ENCODE results near the gene RPS15.
A peak's percentile ranks its signal among the peaks of the same experiment; 100 is the strongest.
"Not testable (repeated sequence)": the region's sequence is repeated elsewhere in the genome, so short reads cannot be mapped to it uniquely, and the experiment has no call there.

The RPS15 gene

DNA sequence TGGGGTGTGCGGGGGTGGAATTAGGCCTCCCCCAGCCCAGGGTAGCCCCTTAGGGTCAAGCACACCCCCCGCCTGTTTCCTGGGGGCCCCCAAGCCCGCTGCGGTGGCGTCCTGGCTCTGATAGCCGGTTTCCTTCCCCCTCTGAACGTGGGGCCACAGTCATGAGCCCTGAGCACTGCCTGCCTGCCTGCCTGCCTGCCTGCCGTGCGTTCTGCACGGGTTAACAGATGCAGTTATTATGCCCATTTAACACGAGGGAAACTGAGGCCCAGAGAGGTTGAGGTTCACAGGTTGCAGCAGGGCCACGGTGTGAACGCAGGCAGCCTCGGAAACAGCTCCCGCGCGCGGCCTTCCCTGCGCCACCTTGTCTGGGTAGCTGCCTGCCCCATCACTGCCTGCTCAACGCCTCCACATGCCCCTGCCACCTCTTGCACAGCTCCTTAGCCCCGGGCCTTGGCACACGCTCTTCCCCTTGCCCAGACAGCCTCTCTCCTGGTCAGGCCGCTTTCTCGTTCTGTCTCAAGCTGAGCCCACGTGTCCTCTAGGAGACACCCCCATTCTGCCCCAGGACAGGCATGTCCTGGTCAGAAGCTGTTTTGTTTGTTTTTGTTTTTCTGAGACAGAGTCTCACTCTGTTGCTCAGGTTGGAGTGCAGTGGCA lies 35.7 kb upstream of the RPS15 start:
- DNase-seq = no peak

DNA sequence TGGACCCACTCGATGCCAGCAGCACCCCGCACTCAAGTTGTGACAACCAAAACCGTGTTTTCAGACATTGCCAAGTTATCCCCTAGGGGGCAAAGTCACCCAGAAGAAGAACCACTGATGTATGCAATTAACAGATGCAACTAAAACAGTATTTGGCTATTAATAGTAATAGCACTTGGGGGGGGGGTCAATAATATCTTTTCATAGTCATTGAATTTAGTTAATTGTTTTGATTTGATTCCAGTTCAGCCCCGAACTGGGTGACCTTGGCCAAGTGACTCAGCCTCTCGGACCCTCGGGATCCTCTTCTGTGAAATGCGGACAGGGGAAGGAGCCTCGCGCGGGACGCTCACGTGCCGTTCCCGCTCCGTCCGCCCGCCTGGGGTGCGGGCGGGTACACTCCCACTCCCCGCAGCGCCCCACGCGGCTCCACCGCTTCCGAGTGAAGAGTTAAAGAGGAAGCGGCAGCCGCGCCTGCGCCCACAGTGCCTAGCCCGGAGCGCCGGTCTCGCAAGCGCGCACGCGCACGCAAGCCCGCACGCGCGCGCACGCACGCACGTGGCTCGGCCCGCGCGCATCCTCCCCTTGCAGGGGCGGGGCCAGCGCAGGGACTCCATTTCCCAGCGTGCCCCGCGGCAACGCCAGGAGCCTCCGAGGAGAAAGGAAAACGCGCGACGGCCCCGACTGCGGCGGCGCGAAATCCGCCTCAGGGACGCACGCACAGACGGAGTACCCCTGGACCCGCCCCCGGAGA lies 31.2 kb upstream of the RPS15 start:
- peak; percentile 99 for DNase-seq

DNA sequence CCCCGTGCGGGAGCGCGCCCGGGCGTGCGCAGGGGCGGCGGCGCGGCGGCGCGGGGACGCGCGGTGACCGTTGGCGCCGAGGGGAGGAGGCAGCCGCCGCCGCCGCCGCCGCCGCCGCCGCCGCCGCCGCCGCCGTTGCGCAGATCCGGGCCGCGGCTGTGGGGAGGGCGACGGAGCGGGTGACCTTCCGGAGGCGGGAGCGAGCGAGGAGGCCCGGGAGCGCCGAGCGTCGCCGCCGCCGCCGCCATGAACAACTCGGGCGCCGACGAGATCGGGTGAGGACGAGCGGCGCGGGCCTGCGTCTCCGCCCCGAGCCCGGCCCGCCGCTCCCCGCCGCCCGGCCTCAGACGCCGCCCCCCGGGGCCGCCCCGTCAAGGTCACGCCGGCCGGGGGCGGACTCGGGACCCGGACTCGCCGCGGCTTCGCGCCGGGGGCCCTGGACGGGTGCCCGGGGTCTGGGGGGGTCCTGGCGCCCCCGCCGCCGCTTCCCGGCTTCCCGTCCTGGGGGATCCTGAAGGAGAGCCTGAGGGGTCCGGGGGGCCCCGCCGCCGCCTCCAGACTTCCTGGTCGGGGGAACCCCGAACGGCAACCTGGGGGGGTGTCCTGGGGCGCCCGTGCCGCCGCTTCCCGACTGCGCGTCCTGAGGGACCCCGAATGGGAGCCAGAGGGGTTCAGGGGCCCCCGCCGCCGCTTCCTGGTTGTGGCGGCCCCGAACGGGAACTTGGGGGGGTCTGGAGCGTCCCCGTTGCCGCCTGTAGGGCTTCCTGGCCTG lies 30.5 kb upstream of the RPS15 start, which contains the start of gene DAZAP1:
Gene DAZAP1, plus strand, starts transcription at position 59 of the 772 bp plus-strand sequence. Its CDS starts 188 bp downstream, at position 247.
- peak; percentile 58 for DNase-seq

DNA sequence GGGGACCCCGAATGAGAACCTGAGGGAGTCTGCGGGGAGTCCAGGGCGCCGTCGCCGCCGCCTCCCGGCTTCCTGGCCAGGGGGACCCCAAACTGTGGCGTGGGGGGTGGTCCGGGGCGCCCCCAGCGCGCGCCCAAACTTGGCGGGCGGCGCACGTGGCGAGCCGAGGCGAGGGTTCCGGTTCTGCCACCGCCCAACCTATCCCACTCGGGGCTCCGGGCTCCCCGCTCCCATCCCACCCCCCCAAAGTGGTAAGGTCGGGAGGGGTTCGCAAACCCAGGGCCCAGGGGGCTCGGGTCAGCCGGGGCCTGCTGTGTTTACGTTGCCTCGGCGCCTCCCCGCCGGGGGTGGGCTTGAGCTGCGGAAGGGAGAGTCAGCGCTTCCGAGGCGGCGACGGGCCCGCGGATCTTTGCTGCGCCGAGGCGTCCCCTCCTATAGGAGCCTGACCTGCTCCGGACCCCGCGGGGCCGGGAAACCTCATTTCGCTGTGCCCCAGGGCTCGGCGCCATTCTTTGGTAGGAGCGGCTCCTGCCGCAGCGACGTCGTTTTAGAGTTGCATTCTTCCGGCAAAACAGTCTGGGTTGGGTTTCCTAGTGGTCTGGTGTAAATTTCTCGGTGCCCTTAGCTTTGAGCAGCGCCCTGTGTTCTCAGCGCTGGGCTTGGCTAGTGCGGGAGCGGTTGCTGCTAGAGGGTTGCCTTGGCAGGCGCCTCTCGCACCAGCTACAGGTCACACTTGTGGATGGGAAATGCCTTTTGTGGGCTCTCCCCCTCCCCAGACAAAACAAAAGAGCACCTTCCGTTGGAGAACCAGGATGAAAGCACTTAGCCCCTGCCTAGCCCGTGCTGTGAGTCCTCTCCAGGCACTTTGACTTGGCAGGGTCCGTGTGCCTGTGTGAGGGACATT lies 29.6 kb upstream of the RPS15 start:
- DNase-seq = peak; percentile 65

DNA sequence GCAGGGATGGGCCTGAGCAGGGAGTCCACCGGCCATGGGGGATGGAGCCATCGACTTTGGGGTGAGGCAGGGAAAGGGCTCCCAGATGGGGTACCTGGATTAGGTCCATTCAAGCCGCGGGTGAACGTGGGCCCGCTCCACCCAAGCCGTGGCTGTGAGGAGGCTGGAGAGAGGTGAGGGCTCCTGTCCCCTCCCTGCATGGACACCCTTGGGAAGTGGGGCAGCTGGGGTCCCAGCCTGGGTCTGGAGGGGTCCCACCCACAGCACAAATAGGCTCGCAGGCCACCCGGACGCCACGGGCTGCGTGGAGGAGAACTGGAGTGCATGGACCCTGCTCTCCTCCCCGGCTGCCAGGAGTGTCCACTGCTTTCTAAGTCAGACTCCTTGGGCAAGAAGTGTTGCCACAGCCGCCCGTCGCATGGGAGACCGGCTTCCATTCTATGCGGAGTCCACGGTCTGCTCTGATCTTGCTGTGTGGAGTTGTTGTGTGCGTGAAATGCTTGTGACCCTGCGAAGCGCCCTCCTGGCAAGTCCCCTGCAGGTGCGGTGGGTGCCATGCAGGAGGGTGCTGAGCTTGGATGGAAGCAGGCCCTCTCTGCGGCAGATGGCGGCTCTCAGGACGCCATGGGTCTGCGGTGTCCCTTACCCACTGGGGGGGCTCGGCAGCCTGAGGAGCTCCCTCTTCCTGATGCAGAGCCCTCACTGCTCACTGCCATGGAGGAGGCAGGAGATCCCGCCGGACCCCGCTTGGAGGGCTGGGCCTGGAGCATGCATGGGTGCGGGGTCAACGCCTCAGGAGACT lies 28.8 kb upstream of the RPS15 start:
- DNase-seq = no peak

DNA sequence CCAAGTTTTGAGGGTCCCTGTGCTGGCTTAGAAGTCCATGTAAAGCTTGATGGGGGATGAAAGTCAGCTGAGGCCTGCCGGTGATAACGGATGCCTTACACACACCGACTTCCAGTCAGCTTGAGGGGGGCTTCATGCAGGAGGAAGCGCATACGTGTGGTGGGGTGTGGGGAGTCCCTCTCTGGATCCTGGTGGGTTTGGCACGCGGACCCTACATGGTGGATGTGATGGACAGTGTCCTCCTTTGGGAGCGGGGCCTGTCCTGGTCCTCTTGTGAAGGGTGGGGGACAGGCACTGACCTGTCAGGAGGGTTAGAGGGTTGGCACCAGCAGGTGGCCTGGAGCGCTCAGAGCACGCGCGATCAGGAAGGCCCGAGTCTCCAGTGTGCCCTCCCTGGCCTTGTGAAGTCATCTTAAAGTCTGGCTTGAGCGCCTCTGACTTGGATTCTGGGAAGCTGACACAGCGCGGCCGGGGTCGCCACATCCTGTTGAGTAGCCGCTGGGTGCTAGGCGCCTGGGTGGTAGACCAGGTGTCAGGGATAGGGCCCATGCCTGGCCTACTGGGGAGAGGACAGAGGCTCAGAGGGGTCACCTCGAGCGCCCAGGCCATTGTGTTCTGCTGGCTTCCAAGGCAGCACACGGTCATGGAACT lies 27.9 kb upstream of the RPS15 start:
- no peak for DNase-seq

DNA sequence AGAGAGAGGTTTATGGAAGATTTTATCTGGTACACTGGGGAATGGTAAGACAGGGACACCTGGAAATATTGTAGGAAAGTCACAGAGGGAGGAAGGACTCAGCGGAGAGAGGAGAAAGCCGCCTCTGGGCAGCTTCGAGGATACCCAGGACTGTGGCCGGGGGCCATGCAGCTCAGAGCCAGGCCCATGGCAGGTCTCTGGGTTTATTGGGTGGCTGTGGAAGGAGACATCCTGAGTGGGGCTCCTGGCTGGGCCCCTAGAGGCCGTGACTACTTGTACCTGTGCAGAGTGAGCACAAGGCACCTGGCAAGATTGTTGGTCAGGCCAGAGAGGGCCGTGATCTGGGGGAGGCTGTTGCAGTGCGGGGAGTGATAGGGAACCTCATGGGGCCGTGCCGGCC lies 27.4 kb upstream of the RPS15 start:
- no peak for DNase-seq

DNA sequence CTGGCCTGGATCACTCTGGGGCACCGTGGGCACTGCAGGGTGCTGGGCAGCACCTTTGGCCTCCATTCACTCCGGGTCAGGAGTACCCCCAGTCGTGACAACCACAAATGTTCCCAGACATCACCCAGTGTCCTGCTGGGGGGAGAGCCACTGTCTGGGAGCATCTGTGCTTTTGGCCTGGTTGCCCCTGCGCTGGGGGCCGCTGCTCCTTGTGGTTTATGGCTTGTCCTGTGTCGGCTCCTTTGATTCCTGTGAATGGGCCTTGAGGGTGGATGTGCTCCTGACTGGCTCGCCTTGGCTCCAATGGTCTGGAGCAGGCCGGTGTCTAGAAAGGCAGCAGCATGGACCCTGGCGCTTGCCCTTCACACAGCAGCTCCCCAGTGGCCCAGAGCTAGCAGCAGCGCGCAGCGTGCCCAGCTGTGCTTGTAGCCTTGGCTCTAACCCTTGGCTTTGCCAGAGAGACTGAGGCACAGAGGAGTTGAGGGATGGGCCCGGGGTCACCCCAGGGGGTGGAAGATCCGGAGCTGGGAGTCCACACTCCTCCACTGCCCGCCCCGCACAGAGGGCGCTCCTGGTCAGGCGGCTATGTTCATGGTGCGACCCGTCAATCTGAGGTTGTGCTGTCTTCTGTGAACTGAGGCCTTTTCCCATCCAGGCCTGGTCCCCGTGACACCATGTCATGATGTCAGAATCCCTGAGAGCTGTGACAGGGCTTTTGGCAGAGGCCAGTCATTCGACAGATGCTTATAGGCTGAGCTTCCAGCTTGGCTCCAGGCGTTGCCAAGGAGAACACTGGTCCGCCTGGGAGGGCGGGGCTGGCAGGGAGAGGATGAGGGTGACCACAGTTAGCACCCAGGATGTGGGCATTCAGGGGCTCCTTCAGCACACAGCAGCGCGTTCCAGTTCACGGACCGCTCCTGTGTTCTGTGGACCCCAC lies 26.7 kb upstream of the RPS15 start:
- no peak for DNase-seq

DNA sequence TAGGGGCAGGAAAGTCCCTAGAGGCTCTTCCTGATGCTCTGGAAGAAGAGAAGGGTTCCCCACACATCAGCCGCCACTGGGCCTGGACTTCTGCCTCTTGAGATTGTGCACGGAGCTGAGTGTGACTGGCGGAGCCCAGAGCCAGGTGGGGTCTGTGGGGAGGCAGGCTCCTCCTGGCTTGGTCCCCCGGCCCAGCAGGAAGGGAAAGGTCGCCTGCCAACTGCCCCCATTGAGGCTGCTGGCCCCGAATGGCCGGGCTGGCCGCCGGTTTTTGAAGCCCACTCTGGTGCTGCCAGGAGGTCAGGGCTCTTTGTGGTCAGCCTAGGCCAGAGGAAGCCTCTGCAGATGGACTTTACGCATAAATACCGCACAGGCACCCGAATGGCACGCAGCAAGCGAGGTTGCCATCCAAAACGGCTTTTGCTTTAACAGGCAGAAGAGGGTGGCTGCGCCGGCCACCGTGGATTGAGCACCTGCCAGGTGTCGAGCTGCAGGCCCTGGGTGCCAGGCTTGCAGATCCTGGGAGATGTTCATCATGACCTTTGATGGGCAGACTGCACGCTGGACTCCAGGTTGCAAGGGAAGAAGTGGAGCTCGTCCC lies 25.8 kb upstream of the RPS15 start:
- DNase-seq = no peak

DNA sequence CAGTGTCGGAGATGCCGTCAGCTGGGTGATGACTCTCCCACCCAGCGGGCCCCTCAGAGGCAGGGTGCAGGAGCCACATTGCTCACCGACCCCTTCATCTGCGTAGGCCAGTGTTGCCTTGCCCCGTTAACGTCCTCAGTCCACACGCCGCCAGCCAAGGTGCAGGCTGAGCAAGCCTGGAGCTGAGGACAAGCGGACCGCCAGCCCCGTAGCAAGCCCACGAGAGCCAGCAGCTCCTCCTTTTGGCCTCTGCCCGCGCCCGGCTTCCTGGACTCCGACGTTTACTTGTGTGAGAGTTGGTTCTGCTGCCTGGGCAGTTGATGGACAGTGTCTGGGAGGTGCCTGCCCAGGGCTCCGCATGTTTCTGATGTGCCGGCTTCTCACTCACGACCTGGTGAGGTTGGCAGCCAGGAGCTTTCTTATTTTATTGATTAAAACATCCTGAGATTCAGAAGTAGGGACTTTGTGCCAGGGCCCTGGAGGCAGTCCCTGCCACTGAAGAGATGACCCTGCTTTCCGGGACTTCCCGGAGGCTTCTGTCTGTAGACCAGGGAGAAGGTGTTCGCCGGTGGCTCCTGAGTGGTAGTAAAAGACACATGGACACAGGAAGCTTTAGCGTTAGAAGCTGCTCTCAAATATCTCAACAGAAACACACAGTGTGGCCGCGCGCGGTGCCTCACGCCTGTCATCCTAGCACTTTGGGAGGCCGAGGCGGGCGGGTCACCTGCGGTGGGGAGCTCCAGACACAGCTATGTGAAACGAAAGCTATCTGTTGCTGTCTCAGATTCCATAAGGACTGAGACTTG lies 25.0 kb upstream of the RPS15 start:
- no peak for DNase-seq

DNA sequence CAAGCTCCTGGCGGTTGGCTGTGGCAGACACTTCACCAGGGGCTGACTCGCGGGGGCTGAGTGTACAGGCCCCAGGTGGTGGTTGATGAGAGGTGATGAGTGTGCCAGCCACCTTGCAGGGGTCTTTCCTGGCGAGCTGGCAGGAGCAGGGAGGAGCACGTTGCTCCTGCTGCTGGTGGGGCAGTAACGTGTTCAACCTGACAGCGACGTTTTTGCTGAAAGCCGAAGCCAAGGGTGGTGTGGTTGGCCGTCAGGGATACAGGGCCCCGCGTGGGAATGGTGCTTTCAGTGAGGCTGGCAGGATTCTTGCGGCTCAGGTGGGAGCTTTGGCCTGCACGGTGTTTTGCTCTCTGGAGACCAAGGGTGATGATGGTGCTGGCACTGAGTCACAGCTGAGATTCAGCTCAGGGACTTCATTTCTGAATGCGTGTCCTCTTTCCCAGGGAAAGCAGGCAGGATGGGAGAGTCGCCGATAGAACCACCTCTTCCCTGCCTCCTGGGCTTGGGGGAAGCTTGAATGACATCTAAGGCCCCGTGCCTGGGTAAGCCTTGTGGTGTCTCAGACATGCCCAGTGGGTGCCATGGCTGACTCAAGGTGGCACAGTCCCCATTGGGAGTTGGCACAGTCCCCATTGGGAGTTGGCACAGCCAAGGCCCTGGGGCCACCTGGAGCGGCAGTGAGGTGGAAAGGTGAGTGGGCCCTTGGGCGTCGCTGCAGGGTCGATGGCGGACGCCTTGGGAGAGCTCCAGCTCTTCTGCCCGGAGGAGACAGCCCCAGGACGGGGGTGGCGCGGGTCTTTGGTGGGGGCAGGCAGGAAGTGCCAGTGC lies 22.0 kb upstream of the RPS15 start:
- no peak for DNase-seq

DNA sequence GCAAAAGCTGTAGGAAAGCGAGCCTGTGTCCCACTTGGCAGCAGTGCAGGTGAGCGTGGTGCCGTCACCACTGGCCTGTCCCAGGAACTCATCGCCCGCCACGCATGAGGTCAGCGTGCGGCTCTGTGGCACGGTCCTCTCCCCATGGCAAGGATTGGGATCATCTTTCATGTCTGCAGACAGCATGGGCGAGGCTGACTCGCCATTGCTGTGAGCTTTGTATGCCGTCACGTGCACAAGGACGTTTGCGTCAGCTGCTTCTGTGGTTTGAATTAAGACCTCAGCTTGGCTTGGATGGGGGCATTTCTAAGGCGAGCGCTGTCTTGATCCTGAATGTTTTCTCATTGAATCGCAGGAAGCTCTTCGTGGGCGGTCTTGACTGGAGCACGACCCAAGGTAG lies 21.1 kb upstream of the RPS15 start:
- no peak for DNase-seq

DNA sequence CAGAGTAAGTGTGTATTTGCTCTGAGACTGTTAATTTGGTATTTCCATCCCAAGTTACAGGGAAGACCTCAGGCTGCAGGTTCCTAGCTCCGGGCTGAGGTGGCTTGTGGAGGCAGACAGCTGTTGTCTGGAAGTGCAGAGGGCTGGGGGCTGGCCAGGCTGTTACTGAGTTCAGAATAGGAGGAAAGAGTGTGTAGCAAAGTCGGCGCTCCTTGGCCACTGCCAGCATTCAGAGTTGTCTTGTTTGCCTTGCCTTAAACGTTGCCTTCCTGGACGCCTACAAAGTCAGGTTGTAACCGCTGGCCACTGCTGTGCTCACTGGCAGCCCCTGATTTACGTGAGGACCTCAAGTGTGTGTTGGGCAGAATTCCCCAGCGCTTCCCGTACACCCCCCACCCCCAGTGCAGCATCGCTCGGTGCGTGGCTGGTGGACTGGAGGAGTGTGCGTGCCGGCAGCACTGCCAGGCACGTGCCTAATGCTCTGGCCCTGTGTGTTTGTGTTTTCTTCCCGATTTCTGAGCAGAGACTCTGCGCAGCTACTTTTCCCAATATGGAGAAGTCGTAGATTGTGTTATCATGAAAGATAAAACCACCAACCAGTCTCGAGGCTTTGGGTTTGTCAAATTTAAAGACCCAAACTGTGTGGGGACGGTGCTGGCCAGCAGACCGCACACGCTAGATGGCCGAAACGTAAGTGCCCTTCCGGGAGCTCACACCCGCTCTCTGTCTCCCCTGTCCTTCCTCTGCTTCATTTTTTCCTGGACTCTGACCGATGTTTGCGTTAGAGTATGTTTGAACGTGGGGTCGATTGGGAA lies 20.3 kb upstream of the RPS15 start:
- no peak for DNase-seq

DNA sequence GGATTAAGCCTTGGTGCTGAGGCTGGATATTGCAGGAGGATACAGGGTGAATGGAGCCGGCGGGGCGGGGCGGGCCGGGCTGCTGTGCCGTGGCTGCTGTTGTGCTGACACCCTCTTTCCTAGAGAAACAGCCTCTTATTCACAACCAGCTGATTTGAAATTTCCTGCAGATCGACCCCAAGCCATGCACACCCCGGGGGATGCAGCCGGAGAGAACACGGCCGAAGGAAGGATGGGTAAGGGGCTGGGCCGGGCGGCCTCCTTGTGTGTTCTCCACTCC lies 19.8 kb upstream of the RPS15 start:
- DNase-seq = no peak

DNA sequence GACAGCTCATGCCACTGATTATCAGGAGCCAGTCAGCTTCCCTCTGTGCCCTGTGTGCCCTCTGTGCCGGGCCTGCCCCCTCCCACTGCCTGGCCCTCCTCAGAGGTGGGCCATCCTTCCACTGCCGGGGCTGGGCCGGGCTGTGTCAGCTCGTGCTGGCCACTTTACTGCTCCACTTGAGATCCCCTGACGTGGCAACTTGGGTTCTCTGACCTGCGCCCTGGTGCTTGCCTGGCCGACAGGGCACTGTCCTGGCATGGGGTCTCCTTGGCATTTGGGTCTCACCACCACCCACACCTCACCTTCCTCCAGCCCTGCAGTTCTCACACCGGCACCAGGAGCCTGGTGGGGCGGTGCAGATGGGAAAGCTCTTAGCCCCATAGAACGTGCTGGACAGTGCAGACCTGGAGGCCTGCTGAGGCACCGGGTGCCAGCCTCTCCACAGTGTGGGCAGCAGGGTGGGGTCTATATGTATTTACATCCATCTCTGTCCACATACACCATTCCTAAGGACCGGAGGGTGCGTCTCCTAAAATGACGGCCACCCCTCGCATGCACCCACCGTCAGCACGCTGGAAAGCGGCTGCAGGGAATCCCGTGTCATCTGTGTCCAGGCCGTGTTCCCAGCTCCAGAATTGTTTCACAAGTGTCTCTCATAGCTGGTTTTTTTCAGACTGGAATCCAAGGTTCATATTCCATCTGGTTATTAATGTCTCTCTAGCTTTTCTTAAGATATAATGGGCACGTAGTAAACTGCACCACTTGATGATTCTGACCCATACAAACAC lies 19.1 kb upstream of the RPS15 start:
- DNase-seq = no peak

DNA sequence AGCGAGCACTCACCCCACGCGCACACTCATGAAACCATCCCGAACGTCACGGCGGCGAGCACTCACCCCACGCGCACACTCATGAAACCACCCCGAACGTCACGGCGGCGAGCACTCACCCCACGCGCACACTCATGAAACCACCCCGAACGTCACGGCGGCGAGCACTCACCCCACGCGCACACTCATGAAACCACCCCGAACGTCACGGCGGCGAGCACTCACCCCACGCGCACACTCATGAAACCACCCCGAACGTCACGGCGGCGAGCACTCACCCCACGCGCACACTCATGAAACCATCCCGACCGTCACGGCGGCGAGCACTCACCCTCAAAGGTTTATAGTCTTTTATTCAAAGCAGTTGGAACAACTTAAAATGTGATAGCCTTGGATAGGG lies 18.1 kb upstream of the RPS15 start:
- DNase-seq = not testable (repeated sequence)
